Measurements from ENCODE around the gene JTB.

- no peak for TF ChIP-seq POLR2A (IDR thresholded peaks at IDR 0.05; ENCODE audit: low read length)
- TF ChIP-seq GATA1 (IDR thresholded peaks at IDR 0.05; ENCODE audit: low read depth, low read length): no peak
Observed at GRCh38 chr1:153968000-153968363, 9.5 kb downstream of the JTB start.

Data from erythroblast (primary cell).